Breast epithelium (tissue), 4 donors: ENCODE data around the gene NOL4L. TPM values are rescaled to one million over a fixed set of nuclear protein-coding genes. Genes with fewer than 3 reads are reported as not detected.

Experiments used
- DNase-seq, 2 donors: peaks; one replicate each; pipeline ENCODE4 v3.0.0-alpha.2; 2019; ENCODE audit warnings: low spot score in 2 of 2
- H3K27ac ChIP-seq, 2 donors: fragments of 200-600 bp; sonication (generic) in 1 of 2; one replicate each; pipeline ENCODE4 v1.5.1; 2016 to 2019; ENCODE audit warnings: mild to moderate bottlenecking in 1 of 2
- H3K27me3 ChIP-seq, 2 donors: fragments of 200-600 bp; sonication (generic) in 1 of 2; one replicate each; pipeline versions ENCODE4 v1.5.1 to v1.6.0; 2017 to 2019; ENCODE audit warnings: control low read depth in 1 of 2, mild to moderate bottlenecking in 1 of 2
- H3K36me3 ChIP-seq: fragments of 200-600 bp; one replicate; pipeline ENCODE4 v1.5.1; 2019
- H3K4me1 ChIP-seq, 2 donors: fragments of 200-600 bp; sonication (generic); one replicate each; pipeline ENCODE4 v1.5.1; 2016 to 2019; ENCODE audit warnings: control low read depth in 1 of 2
- H3K4me3 ChIP-seq, 3 donors: fragments of 200-600 bp; sonication (generic); 1 replicate in 2 of 3; 2 replicates in 1 of 3; pipeline ENCODE4 v1.5.1; 2016 to 2019; ENCODE audit warnings: mild to moderate bottlenecking in 3 of 3, moderate library complexity in 2 of 3
- H3K9me3 ChIP-seq, 2 donors: fragments of 200-600 bp; sonication (generic) in 1 of 2; one replicate each; pipeline ENCODE4 v1.5.1; 2016 to 2019; ENCODE audit warnings: control low read depth in 1 of 2
- POLR2A ChIP-seq: fragments of 450-650 bp; IDR thresholded peaks from one replicate; pipeline ENCODE4 v1.6.1; 2016; ENCODE audit warnings: antibody characterized with exemption, mild to moderate bottlenecking, moderate library complexity
- POLR2AphosphoS5 ChIP-seq, 3 donors: sonication (generic); formaldehyde crosslinking; IDR thresholded peaks; one replicate each; pipeline ENCODE4 v1.6.1; 2017; ENCODE audit warnings: antibody characterized with exemption in 3 of 3
- intact Hi-C: fragments of 100-400 bp; cut with DNase I; formaldehyde crosslinking; loops from one replicate; pipeline ENCODE4 v1.15.1; 2023; ENCODE audit warnings: low total_unique reads
- total RNA-seq, 3 donors: library from RNA; depleted of rRNA; stranded (reverse); fragments of >200 nt; gene quantifications; one replicate each; pipeline ENCODE4 v1.1.0, GENCODE V29; 2016
- TF ChIP-seq, protein P1 (sequence below), 3 donors: fragments of 450-650 bp; IDR thresholded peaks; one replicate each; pipeline ENCODE4 v1.5.1; 2016 to 2017; ENCODE audit warnings: antibody characterized with exemption in 3 of 3, mild to moderate bottlenecking in 3 of 3, moderate library complexity in 3 of 3

The NOL4L gene
- total RNA-seq, 3 donors from 2014 or later: 3.7 to 18.4 (median 15.8) TPM

DNA sequence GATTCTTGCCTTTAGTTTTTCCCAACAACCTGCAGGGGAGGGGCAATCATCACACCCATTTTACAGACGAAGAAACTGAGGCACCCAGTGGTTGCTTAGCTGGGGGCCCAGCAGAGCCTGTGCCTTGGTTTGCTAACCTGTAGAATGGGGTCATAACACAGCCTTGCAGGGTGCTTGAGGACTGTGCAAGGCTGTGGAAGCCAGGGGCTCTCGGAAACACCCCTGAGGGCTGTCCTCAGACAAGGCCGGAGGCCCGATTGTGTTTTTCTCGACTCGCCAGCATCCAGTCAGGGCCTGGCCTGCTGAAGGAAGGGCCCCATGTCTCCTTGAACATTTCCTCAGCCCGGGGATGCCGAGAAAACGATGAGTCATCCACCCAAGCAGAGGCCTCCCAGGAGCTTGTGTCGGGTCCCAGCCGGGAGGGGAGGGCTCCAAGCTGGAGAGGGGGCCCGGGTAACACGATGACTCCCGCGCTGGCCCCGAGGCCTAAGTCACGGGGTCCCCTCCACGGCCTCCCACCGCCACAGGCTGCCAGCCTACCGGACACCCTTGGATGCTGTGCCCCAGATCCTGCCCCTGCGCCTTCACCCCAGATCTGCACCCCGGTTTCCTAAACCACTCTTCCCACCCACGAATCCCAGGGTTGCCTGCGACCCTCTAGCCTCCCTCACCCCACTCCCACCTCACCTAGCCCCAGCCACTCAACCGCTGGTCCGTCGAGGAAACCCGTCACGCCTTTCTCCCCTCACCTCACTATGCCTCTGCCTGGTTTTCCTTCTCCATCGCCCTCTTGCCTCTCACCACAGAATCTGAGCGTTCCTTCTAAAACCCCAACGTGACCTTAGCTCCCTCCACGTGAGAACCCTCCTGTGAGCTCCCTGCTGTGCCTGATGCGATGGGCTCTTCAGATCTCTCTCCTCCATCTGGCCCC, 10.6 kb downstream of the NOL4L start:
- DNase-seq: no peak
- Histone ChIP-seq H3K27me3 (no peaks in the 10 kb centered on the region), H3K4me3 (no peak overlapping the region), H3K9me3 (no peaks in the 10 kb centered on the region), H3K4me1 (no peaks in the 10 kb centered on the region), H3K36me3 (no peaks in the 10 kb centered on the region), H3K27ac (no peak overlapping the region)
- TF ChIP-seq, protein P1, sequence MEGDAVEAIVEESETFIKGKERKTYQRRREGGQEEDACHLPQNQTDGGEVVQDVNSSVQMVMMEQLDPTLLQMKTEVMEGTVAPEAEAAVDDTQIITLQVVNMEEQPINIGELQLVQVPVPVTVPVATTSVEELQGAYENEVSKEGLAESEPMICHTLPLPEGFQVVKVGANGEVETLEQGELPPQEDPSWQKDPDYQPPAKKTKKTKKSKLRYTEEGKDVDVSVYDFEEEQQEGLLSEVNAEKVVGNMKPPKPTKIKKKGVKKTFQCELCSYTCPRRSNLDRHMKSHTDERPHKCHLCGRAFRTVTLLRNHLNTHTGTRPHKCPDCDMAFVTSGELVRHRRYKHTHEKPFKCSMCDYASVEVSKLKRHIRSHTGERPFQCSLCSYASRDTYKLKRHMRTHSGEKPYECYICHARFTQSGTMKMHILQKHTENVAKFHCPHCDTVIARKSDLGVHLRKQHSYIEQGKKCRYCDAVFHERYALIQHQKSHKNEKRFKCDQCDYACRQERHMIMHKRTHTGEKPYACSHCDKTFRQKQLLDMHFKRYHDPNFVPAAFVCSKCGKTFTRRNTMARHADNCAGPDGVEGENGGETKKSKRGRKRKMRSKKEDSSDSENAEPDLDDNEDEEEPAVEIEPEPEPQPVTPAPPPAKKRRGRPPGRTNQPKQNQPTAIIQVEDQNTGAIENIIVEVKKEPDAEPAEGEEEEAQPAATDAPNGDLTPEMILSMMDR (IDR thresholded peaks at IDR 0.05): no peak
- TF ChIP-seq POLR2AphosphoS5 (IDR thresholded peaks at IDR 0.05) (no peak), POLR2A (no peak)
- intact Hi-C loops: no loop called here

DNA sequence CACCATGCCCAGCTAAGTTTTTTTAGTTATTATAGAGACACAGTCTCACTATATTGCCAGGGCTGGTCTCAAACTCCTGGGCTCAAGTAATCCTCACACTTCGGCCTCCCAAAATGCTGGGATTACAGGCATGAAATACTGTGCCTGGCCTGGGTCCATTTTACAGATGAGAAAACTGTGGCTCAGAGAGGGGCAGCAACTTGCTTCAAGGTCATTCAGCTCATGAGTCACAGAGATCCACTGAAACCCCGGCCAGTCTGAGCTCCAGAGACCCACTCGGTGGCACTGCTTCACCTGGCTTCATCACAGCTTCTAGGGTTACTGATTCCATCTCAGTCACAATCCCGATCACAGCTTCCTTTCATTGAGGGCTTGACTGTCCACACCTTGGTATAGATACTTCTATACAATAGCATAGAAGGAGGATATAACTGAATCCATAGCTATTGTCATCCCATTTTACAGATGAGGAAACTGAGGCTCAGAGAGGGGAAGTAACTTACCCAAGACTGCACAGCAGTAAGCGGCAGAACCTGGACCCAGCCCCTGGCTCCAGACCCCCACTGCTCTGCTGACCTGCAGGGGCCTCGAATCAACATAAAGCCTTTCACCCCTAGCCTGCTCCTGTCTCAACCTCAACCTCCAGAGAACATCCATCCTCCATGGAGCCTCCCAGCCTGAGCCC, 11.8 kb downstream of the NOL4L start:
- Histone ChIP-seq H3K4me1 (no peaks in the 10 kb centered on the region), H3K27me3 (no peaks in the 10 kb centered on the region), H3K36me3 (no peaks in the 10 kb centered on the region), H3K9me3 (no peaks in the 10 kb centered on the region), H3K4me3 (no peak overlapping the region), H3K27ac (no peak overlapping the region)
- intact Hi-C loops: no loop called here
- no peak for DNase-seq
- TF ChIP-seq, protein P1 (IDR thresholded peaks at IDR 0.05): no peak
- TF ChIP-seq POLR2AphosphoS5 (IDR thresholded peaks at IDR 0.05) (no peak), POLR2A (no peak)

DNA sequence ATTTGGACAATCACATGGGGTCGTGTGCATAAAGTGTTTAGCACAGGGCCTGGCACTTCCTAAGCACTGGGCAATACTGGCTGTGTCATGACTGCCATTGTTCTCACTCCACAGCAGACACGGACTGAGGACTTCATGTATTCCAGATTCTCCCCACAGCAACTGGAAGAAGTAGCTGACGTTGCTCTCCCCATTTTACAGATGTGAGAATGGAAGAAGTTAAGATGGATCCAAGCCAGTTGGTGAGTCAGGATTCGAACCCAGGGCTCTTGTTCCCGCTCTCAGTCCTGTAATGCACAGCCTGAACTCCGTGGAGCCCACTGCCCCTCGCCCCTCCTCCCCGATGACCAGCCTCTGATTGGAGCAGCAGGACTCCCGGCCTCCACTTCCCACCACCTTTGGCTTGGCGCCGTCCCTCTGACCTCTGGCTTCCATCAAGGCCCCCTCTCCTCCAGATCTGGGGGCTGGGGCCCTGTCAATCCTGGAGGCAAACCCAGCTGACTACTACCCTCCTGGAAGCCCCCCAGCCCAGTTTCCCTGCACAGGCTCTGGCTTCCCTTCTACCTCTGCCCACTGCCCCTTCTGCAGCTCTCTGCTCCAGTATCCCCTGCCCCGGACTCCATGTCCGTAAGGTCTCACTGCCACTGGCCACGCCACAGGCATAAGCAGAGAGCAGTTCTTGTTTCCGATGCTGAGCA, 12.7 kb downstream of the NOL4L start:
- H3K4me1 ChIP-seq: no peaks in the 10 kb centered on the region
- H3K9me3 ChIP-seq: no peaks in the 10 kb centered on the region
- no peak overlapping the region for H3K27ac ChIP-seq
- no peak for DNase-seq
- H3K36me3 ChIP-seq: no peaks in the 10 kb centered on the region
- H3K4me3 ChIP-seq: no peak overlapping the region
- intact Hi-C loops: loop anchor here (1.0 kb wide), 1 partner anchor 40 kb away; no protein-coding TSS in a partner anchor
- H3K27me3 ChIP-seq: no peaks in the 10 kb centered on the region
- TF ChIP-seq POLR2A: no peak
- TF ChIP-seq POLR2AphosphoS5 (IDR thresholded peaks at IDR 0.05): no peak
- TF ChIP-seq, protein P1 (IDR thresholded peaks at IDR 0.05): no peak

DNA sequence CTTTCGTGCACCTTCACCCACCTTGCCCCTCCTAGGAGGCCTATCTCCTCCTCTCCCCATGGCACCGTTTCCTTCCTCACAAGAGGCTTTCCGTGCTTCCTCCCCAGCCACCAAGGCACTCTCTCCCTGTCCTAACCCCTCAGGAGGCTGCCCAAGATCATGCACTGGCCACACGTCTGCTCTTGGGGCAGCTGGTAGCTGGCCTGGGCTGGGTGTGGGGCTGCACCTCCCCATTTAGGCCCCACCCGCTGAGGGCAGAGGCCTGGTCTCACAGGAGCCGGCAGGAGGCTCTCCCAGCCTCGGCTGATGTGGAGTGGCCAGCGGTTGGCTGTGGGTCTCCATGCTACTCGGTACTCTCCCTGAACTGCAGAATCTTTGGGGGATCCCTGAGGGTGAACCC, 13.6 kb downstream of the NOL4L start:
- Histone ChIP-seq H3K27ac (no peak overlapping the region), H3K36me3 (no peaks in the 10 kb centered on the region), H3K4me3 (no peak overlapping the region), H3K4me1 (no peaks in the 10 kb centered on the region), H3K27me3 (no peaks in the 10 kb centered on the region), H3K9me3 (no peaks in the 10 kb centered on the region)
- DNase-seq: no peak
- intact Hi-C loops: no loop called here
- TF ChIP-seq, protein P1 (IDR thresholded peaks at IDR 0.05): no peak
- TF ChIP-seq POLR2AphosphoS5 (IDR thresholded peaks at IDR 0.05) (no peak), POLR2A (no peak)
